Epithelial cell of esophagus (primary cell): Measurements from ENCODE around the gene AFAP1.

ENCODE experiments used
- DNase-seq: peaks from one replicate; pipeline ENCODE4 v3.0.0; 2010; ENCODE audit warnings: low read depth
- H3K4me3 ChIP-seq: 2 replicates; pipeline ENCODE4 v1.5.1; 2011; ENCODE audit warnings: mild to moderate bottlenecking, low read length, control low read depth
- TF ChIP-seq, protein P1 (sequence below): IDR thresholded peaks from 2 replicates; pipeline ENCODE4 v1.5.1; 2011; ENCODE audit warnings: low read depth, mild to moderate bottlenecking, low read length, control low read depth, inconsistent platforms; ENCODE audit not compliant: insufficient read depth; ENCODE audit errors: missing control alignments

The AFAP1 gene

GRCh38 chr4:7831858-7832730 is 107.6 kb downstream of the AFAP1 start:
- H3K4me3 ChIP-seq, result no peak overlapping the region
- no peak for DNase-seq
- TF ChIP-seq, protein P1, sequence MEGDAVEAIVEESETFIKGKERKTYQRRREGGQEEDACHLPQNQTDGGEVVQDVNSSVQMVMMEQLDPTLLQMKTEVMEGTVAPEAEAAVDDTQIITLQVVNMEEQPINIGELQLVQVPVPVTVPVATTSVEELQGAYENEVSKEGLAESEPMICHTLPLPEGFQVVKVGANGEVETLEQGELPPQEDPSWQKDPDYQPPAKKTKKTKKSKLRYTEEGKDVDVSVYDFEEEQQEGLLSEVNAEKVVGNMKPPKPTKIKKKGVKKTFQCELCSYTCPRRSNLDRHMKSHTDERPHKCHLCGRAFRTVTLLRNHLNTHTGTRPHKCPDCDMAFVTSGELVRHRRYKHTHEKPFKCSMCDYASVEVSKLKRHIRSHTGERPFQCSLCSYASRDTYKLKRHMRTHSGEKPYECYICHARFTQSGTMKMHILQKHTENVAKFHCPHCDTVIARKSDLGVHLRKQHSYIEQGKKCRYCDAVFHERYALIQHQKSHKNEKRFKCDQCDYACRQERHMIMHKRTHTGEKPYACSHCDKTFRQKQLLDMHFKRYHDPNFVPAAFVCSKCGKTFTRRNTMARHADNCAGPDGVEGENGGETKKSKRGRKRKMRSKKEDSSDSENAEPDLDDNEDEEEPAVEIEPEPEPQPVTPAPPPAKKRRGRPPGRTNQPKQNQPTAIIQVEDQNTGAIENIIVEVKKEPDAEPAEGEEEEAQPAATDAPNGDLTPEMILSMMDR, result no peak

- TF ChIP-seq, protein P1, result no peak
- DNase-seq, result no peak
- no peak overlapping the region for H3K4me3 ChIP-seq
These were observed 108.3 kb downstream of the AFAP1 start for GRCh38 chr4:7831330-7831729.

DNA sequence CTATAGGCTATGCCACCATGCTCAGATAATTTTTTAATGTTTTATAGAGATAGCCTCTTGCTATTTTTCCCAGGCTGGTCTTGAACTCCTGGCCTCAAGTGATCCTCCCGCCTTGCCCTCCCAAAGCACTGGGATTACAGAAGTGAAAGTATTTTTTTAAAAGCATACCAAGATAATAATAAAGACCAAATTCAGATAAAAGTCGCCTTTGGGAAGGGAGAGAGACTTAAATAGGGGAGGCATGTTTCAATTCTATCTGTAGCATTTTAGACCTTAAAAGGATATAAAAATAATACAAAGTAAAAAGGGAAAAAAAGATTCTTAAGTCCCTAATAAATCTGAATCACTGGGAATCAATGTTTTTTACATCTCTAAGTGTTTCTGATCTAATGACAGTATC is 108.9 kb downstream of the AFAP1 start:
- no peak for DNase-seq
- TF ChIP-seq, protein P1, result no peak
- no peak overlapping the region for H3K4me3 ChIP-seq

- no peak for DNase-seq
- TF ChIP-seq, protein P1, result no peak
- H3K4me3 ChIP-seq, result no peak overlapping the region
These were observed 109.7 kb downstream of the AFAP1 start for GRCh38 chr4:7829652-7830580.

GRCh38 chr4:7828793-7829301 is 110.8 kb downstream of the AFAP1 start:
- DNase-seq, result peak; percentile 43
- TF ChIP-seq, protein P1, result no peak
- no peak overlapping the region for H3K4me3 ChIP-seq

GRCh38 chr4:7828011-7828720 is 111.5 kb downstream of the AFAP1 start:
- no peak overlapping the region for H3K4me3 ChIP-seq
- TF ChIP-seq, protein P1, result no peak
- peak; percentile 97 for DNase-seq
